DMS53 treated with DMSO at 0.1 percent for 48 hours (cell line): Measurements from ENCODE around the gene TMEM255A.

Source experiments
- DNase-seq: peaks from one replicate; lab custom pipeline; 2025; ENCODE audit not compliant: unreplicated experiment; lab: John Stamatoyannopoulos, UW

The TMEM255A gene

DNA sequence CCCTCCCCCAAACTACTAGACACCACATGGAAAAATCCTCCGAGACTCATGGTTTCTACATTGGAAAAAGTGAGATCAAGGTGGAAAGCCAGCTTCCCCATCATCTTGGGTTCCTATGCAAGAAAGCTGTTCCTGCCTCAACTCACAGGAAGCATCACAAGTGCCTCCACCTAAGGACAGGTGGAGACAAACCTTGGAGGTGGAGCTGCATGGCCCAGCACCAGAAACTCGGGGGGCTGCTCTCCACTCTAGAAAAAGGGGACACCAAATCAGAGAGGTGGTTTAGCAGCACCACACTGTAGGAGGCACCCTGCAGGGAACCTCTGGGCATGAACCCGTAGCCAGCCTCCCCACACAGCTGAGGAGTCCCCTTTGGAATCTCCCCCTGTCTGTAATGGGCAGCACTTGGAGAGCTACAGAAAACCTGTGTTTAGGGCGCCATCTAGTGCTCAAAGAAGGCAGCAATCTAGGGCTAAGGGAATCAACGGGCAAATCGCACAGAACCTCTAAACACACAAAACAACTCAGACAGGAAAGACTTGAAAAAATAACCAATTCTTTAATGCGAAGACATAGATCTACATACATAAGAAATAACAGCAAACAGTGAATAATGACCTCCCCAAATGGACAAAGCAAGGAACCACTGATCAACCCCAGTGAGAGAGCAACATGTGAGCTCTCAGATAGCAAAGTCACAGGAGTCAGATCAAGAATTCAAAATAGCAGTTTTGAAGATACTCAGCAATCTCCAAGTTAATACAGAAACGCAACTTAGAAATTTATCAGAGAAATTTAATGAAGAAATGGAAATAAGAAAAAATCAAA is 97.6 kb downstream of the TMEM255A start:
- peak; percentile 12 for DNase-seq
